MM.1S (cell line): ENCODE data around the gene FYN.

Experiments used
- DNase-seq: peaks from one replicate; pipeline ENCODE4 v3.0.0-alpha.2; 2015
- H2AFZ ChIP-seq: fragments of 300-600 bp; sonication (generic); 2 replicates; pipeline ENCODE4 v1.6.0; 2016; ENCODE audit warnings: antibody characterized with exemption, low read length
- H3F3A ChIP-seq: fragments of 300-600 bp; sonication (generic); 2 replicates; pipeline ENCODE4 v1.6.1; 2016; ENCODE audit warnings: mild to moderate bottlenecking, antibody characterized with exemption, low read length, moderate library complexity, mixed read lengths; ENCODE audit not compliant: insufficient read depth
- H3K27ac ChIP-seq: fragments of 300-600 bp; sonication (generic); 2 replicates; pipeline ENCODE4 v1.5.1; 2016; ENCODE audit warnings: mild to moderate bottlenecking, low read length
- H3K27me3 ChIP-seq: fragments of 300-600 bp; sonication (generic); replicated peaks from 2 replicates; pipeline ENCODE4 v1.6.0; 2016; ENCODE audit warnings: low read length; ENCODE audit not compliant: insufficient read depth
- H3K36me3 ChIP-seq: fragments of 300-600 bp; sonication (generic); replicated peaks from 2 replicates; pipeline ENCODE4 v1.6.1; 2016; ENCODE audit warnings: mild to moderate bottlenecking, low read length, mixed read lengths; ENCODE audit not compliant: insufficient read depth
- H3K4me1 ChIP-seq: fragments of 300-600 bp; sonication (generic); 2 replicates; pipeline ENCODE4 v1.6.1; 2016; ENCODE audit warnings: low read length, mixed read lengths
- H3K4me2 ChIP-seq: fragments of 300-600 bp; sonication (generic); 2 replicates; pipeline ENCODE4 v1.6.0; 2016; ENCODE audit warnings: low read depth, low read length
- H3K4me3 ChIP-seq: fragments of 300-600 bp; sonication (generic); 2 replicates; pipeline ENCODE4 v1.5.1; 2016; ENCODE audit warnings: low read length, mixed read lengths
- H3K79me2 ChIP-seq: fragments of 300-600 bp; sonication (generic); 2 replicates; pipeline ENCODE4 v1.6.1; 2016; ENCODE audit warnings: mixed run types, low read length, mixed read lengths
- H3K9ac ChIP-seq: fragments of 300-600 bp; sonication (generic); 2 replicates; pipeline ENCODE4 v1.6.1; 2016; ENCODE audit warnings: low read length, mixed read lengths
- H3K9me2 ChIP-seq: fragments of 300-600 bp; sonication (generic); replicated peaks from 2 replicates; pipeline ENCODE4 v1.6.1; 2016; ENCODE audit warnings: mild to moderate bottlenecking, low read length, mixed read lengths; ENCODE audit not compliant: insufficient read depth
- H3K9me3 ChIP-seq: fragments of 300-600 bp; sonication (generic); replicated peaks from 2 replicates; pipeline ENCODE4 v1.6.1; 2016; ENCODE audit warnings: mild to moderate bottlenecking, low read length, mixed read lengths; ENCODE audit not compliant: insufficient read depth
- H4K20me1 ChIP-seq: fragments of 300-600 bp; sonication (generic); 2 replicates; pipeline ENCODE4 v1.6.1; 2016; ENCODE audit warnings: mild to moderate bottlenecking, low read length, moderate library complexity, mixed read lengths; ENCODE audit not compliant: insufficient read depth
- EZH2 ChIP-seq: fragments of 300-600 bp; sonication (generic); optimal IDR thresholded peaks from 2 replicates; pipeline ENCODE3; 2017; ENCODE audit warnings: low read depth, mild to moderate bottlenecking, antibody characterized with exemption, low read length, mixed read lengths
- EZH2phosphoT487 ChIP-seq: fragments of 300-600 bp; sonication (generic); IDR thresholded peaks from 2 replicates; pipeline ENCODE4 v1.6.1; 2018; ENCODE audit warnings: antibody characterized with exemption, low read length
- TF ChIP-seq, protein P1 (sequence below): fragments of 300-600 bp; sonication (generic); IDR thresholded peaks from 2 replicates; pipeline ENCODE4 v1.5.1; 2016; ENCODE audit warnings: antibody characterized with exemption, low read length, mixed read lengths

Gene FYN

DNA sequence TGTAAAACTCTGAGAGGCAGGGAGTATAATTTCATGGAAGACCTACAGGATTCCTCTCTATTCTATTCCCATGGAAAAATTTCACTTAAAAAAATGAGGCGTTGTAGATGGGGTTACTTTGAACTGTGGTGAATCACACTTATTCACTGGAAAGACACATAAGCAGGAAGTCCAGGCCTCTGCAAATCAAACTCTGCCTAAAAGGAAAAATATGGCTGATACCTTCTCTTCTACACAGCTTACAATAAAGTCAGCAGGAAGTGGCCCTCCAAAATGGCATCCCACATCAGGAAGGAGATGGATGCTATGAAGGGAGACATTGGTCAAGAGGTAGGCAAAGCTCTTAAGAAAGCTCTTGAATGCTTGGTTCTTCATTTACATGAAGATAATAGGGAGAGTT is 115.9 kb downstream of the FYN start:
- DNase-seq, result no peak
- Histone ChIP-seq H3K27me3 (no peaks in the 10 kb centered on the region), H4K20me1 (no peaks in the 10 kb centered on the region), H3F3A (no peaks in the 10 kb centered on the region), H3K79me2 (no peaks in the 10 kb centered on the region), H3K9ac (no peak overlapping the region), H3K9me3 (no peaks in the 10 kb centered on the region), H3K36me3 (no peaks in the 10 kb centered on the region), H2AFZ (no peak overlapping the region), H3K4me1 (peaks cover 13% of the 10 kb centered on the region; the same call in 1 of the 2 replicates), H3K9me2 (no peaks in the 10 kb centered on the region), H3K27ac (no peak overlapping the region), H3K4me2 (no peak overlapping the region), H3K4me3 (no peak overlapping the region)
- no peak for TF ChIP-seq EZH2phosphoT487
- TF ChIP-seq, protein P1, sequence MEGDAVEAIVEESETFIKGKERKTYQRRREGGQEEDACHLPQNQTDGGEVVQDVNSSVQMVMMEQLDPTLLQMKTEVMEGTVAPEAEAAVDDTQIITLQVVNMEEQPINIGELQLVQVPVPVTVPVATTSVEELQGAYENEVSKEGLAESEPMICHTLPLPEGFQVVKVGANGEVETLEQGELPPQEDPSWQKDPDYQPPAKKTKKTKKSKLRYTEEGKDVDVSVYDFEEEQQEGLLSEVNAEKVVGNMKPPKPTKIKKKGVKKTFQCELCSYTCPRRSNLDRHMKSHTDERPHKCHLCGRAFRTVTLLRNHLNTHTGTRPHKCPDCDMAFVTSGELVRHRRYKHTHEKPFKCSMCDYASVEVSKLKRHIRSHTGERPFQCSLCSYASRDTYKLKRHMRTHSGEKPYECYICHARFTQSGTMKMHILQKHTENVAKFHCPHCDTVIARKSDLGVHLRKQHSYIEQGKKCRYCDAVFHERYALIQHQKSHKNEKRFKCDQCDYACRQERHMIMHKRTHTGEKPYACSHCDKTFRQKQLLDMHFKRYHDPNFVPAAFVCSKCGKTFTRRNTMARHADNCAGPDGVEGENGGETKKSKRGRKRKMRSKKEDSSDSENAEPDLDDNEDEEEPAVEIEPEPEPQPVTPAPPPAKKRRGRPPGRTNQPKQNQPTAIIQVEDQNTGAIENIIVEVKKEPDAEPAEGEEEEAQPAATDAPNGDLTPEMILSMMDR, result no peak

DNA sequence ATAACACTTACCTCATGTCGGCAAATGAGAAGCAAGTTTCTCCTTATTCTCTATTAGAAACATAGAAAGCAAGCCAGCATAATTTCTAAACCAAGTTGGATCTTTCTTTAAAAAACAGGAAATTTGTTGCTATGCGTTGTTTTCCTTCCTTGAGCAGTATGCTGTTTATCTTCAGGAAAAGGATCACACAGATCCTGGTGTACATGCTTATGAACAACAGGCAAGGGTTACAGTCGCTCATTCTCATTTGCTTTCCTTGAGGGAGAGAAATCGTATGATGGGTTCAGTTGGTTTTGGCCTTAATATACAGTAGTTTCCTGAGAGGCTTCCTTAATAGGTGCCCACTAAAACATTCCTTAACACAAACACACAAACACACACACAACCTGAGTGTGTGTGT is 118.8 kb downstream of the FYN start:
- Histone ChIP-seq H3F3A (peaks cover 3% of the 10 kb centered on the region; the same call in 1 of the 2 replicates), H3K9me2 (no peaks in the 10 kb centered on the region), H3K4me2 (no peak overlapping the region), H4K20me1 (no peaks in the 10 kb centered on the region), H3K36me3 (no peaks in the 10 kb centered on the region), H3K9ac (no peak overlapping the region), H3K79me2 (no peaks in the 10 kb centered on the region), H3K27ac (no peak overlapping the region), H3K4me3 (no peak overlapping the region), H3K27me3 (no peaks in the 10 kb centered on the region), H3K9me3 (no peaks in the 10 kb centered on the region), H3K4me1 (peaks cover 33% of the 10 kb centered on the region), H2AFZ (no peak overlapping the region)
- TF ChIP-seq, protein P1, result no peak
- TF ChIP-seq EZH2phosphoT487 (no peak), EZH2 (no peak)
- DNase-seq, result no peak

DNA sequence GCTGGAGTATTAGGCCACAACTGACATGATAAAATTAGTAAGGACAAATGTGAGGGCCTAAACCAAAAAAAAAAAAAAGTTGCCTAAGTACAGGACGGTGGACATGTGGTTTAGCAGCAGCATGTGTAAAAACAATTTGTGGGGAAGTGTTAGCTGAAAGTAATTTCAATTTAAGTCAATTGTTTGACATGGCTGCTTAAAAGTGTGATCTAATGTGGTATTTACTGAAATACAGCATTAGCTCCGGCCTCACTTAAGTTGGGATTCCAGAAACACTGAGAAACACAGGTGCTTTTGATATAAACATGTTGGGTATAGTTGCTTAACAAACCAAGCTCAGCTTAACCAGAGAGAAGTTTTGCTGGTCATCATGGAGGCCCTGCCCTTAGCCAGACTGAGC is 119.7 kb downstream of the FYN start:
- no peaks in the 10 kb centered on the region for H4K20me1 ChIP-seq
- H2AFZ ChIP-seq, result no peak overlapping the region
- H3K9me3 ChIP-seq, result no peaks in the 10 kb centered on the region
- no peak overlapping the region for H3K4me2 ChIP-seq
- no peak for TF ChIP-seq EZH2phosphoT487
- TF ChIP-seq, protein P1, result no peak
- no peak for TF ChIP-seq EZH2
- no peak overlapping the region for H3K4me3 ChIP-seq
- no peak overlapping the region for H3K27ac ChIP-seq
- no peaks in the 10 kb centered on the region for H3K36me3 ChIP-seq
- peaks cover 3% of the 10 kb centered on the region; the same call in 1 of the 2 replicates for H3F3A ChIP-seq
- peaks cover 33% of the 10 kb centered on the region for H3K4me1 ChIP-seq
- H3K9ac ChIP-seq, result no peak overlapping the region
- no peaks in the 10 kb centered on the region for H3K79me2 ChIP-seq
- no peaks in the 10 kb centered on the region for H3K27me3 ChIP-seq
- H3K9me2 ChIP-seq, result no peaks in the 10 kb centered on the region
- DNase-seq, result no peak
